Measurements from ENCODE around the gene PEX11A. TPM values are rescaled to one million over a fixed set of nuclear protein-coding genes. Genes with fewer than 3 reads are reported as not detected.

PEX11A gene
- total RNA-seq, 6 experiments from 2014 or later, result 6.9 to 30.9 (median 22.6) TPM

DNA sequence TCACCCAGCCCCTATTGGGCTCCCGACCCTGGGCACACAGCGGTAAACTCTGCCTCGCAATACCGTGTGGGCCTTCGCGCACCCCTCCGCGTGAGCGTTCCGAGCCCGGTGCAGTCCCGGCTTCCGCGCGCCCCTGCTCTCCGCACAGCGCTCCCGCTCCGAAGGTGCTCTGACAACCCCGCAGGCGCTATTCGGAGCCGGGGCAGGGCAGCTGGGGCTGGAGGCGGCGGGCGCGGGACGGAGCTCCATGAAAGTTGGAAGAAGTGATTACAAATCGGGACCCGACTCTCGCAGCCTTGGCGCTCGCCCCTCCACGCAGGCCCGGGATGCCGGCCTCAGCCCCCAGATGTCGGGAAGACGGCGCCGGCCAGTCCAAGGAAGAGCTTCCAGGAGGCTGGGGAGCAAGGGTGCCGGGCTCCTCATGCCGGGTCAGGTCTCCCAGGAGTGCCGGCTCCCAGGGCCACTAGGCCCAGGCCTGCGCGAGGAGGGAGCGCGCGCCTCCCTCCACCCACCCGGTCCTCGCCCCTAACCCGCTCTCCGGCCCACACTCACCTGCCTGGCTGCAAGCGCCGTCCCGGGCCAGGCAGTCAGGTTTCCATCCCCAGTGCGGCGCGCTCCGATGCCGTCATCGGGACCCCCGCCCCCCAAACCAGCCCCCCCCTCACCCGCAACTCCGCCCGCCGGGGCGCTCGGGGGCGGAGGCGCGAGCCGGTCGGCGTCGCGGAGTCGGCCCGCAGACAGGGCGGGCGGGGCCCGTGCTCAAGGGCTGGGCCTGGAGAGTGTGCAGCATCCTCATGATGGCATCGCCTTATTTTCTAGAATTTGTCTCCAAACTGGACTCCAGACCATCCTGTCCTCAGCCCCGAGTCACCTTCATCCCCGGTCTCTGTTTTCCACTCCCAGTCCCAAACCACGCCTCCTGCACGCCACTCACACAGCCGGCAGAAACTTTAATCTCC, 35.4 kb downstream of the PEX11A start, which contains the start of gene KIF7:
Gene KIF7, minus strand, starts transcription at position 621 of the 959 bp plus-strand sequence. CDS start 2,537 bp downstream, outside the sequence.
- DNase-seq (no peak), ATAC-seq (peak; percentile 68 to 79 (median 70))
- TF ChIP-seq POLR2A (IDR thresholded peaks at IDR 0.05), result no peak
- TF ChIP-seq, protein P1, sequence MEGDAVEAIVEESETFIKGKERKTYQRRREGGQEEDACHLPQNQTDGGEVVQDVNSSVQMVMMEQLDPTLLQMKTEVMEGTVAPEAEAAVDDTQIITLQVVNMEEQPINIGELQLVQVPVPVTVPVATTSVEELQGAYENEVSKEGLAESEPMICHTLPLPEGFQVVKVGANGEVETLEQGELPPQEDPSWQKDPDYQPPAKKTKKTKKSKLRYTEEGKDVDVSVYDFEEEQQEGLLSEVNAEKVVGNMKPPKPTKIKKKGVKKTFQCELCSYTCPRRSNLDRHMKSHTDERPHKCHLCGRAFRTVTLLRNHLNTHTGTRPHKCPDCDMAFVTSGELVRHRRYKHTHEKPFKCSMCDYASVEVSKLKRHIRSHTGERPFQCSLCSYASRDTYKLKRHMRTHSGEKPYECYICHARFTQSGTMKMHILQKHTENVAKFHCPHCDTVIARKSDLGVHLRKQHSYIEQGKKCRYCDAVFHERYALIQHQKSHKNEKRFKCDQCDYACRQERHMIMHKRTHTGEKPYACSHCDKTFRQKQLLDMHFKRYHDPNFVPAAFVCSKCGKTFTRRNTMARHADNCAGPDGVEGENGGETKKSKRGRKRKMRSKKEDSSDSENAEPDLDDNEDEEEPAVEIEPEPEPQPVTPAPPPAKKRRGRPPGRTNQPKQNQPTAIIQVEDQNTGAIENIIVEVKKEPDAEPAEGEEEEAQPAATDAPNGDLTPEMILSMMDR (IDR thresholded peaks at IDR 0.05), result no peak
- Histone ChIP-seq H3K4me3 (peak within 1 kb of the TSS; percentile 48 to 53 (median 48)), H3K36me3 (no peaks in the 10 kb centered on the region), H3K27me3 (no peaks in the 10 kb centered on the region), H3K9me3 (no peaks in the 10 kb centered on the region), H3K27ac (no peak within 1 kb of the TSS), H3K4me1 (peaks cover 0 to 9% (median 0%) of the 10 kb centered on the region in 4 donors)
- intact Hi-C loops (cut with DNase I), result no loop called here
- WGBS (ENCODE audit: insufficient coverage, low coverage, low lambda C conversion rate, missing lambda C conversion rate), result 16% methylated on average over 15 of the region's 87 CpGs

GRCh38 chr15:89654301-89654761, 36.2 kb downstream of the PEX11A start:
- Histone ChIP-seq H3K36me3 (no peaks in the 10 kb centered on the region), H3K4me1 (peaks cover 0 to 9% (median 0%) of the 10 kb centered on the region in 4 donors), H3K9me3 (no peaks in the 10 kb centered on the region), H3K27me3 (no peaks in the 10 kb centered on the region), H3K27ac (no peak overlapping the region), H3K4me3 (peak overlapping the region; percentile 48 to 53 (median 48))
- TF ChIP-seq POLR2A (IDR thresholded peaks at IDR 0.05), result no peak
- TF ChIP-seq, protein P1 (IDR thresholded peaks at IDR 0.05), result no peak
- WGBS (ENCODE audit: insufficient coverage, low coverage, low lambda C conversion rate, missing lambda C conversion rate), result 50% methylated on average over 6 of the region's 14 CpGs
- ATAC-seq (no peak), DNase-seq (no peak)
- intact Hi-C loops (cut with DNase I), result no loop called here

GRCh38 chr15:89653578-89653977, 37.0 kb downstream of the PEX11A start:
- TF ChIP-seq, protein P1 (IDR thresholded peaks at IDR 0.05), result no peak
- no peak for TF ChIP-seq POLR2A (IDR thresholded peaks at IDR 0.05)
- H3K9me3 ChIP-seq, result no peaks in the 10 kb centered on the region
- H3K27me3 ChIP-seq, result no peaks in the 10 kb centered on the region
- DNase-seq, result no peak
- ATAC-seq, result no peak
- peaks cover 0 to 9% (median 0%) of the 10 kb centered on the region in 4 donors for H3K4me1 ChIP-seq
- intact Hi-C loops (cut with DNase I), result no loop called here
- H3K4me3 ChIP-seq, result no peak overlapping the region
- no peaks in the 10 kb centered on the region for H3K36me3 ChIP-seq
- H3K27ac ChIP-seq, result no peak overlapping the region
- WGBS (ENCODE audit: insufficient coverage, low coverage, low lambda C conversion rate, missing lambda C conversion rate), result 100% methylated on average over 2 of the region's 2 CpGs

GRCh38 chr15:89652666-89653065, 37.9 kb downstream of the PEX11A start:
- H3K27ac ChIP-seq, result no peak overlapping the region
- no peak for DNase-seq
- H3K4me3 ChIP-seq, result no peak overlapping the region
- H3K27me3 ChIP-seq, result no peaks in the 10 kb centered on the region
- peaks cover 0 to 9% (median 0%) of the 10 kb centered on the region in 4 donors for H3K4me1 ChIP-seq
- ATAC-seq, result no peak
- intact Hi-C loops (cut with DNase I), result no loop called here
- WGBS (ENCODE audit: insufficient coverage, low coverage, low lambda C conversion rate, missing lambda C conversion rate), result 65% methylated on average over 6 of the region's 16 CpGs
- no peaks in the 10 kb centered on the region for H3K9me3 ChIP-seq
- no peaks in the 10 kb centered on the region for H3K36me3 ChIP-seq
- TF ChIP-seq, protein P1 (IDR thresholded peaks at IDR 0.05), result no peak
- TF ChIP-seq POLR2A (IDR thresholded peaks at IDR 0.05), result no peak
